Body of pancreas (tissue), 4 donors: ENCODE measurements around the gene DHX16.

Experiments used
- POLR2A ChIP-seq, 3 donors: fragments of 450-650 bp; IDR thresholded peaks; one replicate each; pipeline ENCODE4 v1.6.1; 2016; ENCODE audit warnings: antibody characterized with exemption in 3 of 3, mild to moderate bottlenecking in 2 of 3
- TF ChIP-seq, protein P1 (sequence below), 7 experiments: fragments of 450-650 bp in 4 of 7; fragments of 200-600 bp in 3 of 7; sonication (generic) in 3 of 7; IDR thresholded peaks; one replicate each; pipeline ENCODE4 v1.5.1; 2016 to 2019; ENCODE audit warnings: antibody characterized with exemption in 7 of 7

DNA sequence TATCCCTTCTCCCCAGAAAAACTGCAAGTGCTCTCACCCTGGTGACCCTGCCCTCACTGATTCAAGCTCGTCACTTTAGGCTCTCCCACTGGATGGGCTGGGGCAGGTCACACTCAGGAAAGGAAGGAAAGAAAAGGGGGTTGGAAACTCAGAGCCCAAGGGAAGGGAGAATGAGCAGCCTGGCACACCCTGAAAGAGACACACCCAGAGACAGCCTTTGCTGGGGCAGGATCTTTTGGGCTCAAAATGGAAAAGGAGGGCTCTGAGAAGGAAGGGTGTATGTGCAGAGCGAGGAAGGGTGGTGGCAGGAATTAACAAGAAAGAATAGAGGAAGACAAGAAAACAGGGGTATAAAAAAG, 11.2 kb upstream of the DHX16 start:
- TF ChIP-seq, protein P1, sequence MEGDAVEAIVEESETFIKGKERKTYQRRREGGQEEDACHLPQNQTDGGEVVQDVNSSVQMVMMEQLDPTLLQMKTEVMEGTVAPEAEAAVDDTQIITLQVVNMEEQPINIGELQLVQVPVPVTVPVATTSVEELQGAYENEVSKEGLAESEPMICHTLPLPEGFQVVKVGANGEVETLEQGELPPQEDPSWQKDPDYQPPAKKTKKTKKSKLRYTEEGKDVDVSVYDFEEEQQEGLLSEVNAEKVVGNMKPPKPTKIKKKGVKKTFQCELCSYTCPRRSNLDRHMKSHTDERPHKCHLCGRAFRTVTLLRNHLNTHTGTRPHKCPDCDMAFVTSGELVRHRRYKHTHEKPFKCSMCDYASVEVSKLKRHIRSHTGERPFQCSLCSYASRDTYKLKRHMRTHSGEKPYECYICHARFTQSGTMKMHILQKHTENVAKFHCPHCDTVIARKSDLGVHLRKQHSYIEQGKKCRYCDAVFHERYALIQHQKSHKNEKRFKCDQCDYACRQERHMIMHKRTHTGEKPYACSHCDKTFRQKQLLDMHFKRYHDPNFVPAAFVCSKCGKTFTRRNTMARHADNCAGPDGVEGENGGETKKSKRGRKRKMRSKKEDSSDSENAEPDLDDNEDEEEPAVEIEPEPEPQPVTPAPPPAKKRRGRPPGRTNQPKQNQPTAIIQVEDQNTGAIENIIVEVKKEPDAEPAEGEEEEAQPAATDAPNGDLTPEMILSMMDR (IDR thresholded peaks at IDR 0.05), result no peak
- TF ChIP-seq POLR2A (IDR thresholded peaks at IDR 0.05), result no peak
